WTC11 (cell line): Measurements from ENCODE around the gene AIFM1.

ENCODE experiments used
- FOXJ3 ChIP-seq: sonication (generic); formaldehyde crosslinking; IDR thresholded peaks from 2 replicates; pipeline ENCODE4 v1.9.0; 2021; ENCODE audit warnings: missing genetic modification reagents, mild to moderate bottlenecking, borderline replicate concordance
- IRF2 ChIP-seq: sonication (generic); formaldehyde crosslinking; IDR thresholded peaks from 2 replicates; pipeline ENCODE4 v1.8.0; 2022; ENCODE audit warnings: low read depth, missing genetic modification reagents, borderline replicate concordance
- JAZF1 ChIP-seq: fragments of 250-450 bp; sonication (Bioruptor Pico); IDR thresholded peaks from 2 replicates; pipeline ENCODE4 v1.9.0; 2021; ENCODE audit warnings: moderate library complexity, mild to moderate bottlenecking, inconsistent platforms
- NFYB ChIP-seq: sonication (generic); formaldehyde crosslinking; conservative IDR thresholded peaks from 2 replicates; pipeline ENCODE4 v1.8.0; 2022; ENCODE audit warnings: low read depth, missing genetic modification reagents
- ZBTB21 ChIP-seq: sonication (generic); formaldehyde crosslinking; IDR thresholded peaks from 2 replicates; pipeline ENCODE4 v1.8.1; 2023; ENCODE audit warnings: mild to moderate bottlenecking, missing genetic modification reagents, borderline replicate concordance
- TF ChIP-seq, protein P1 (sequence below): fragments of 200-600 bp; IDR thresholded peaks from 2 replicates; pipeline ENCODE4 v1.8.0; 2022; ENCODE audit warnings: antibody characterized with exemption
- TF ChIP-seq, protein P2 (sequence below): sonication (generic); formaldehyde crosslinking; IDR thresholded peaks from 2 replicates; pipeline ENCODE4 v1.8.1; 2023; ENCODE audit warnings: mild to moderate bottlenecking, moderate library complexity, missing genetic modification reagents
- TF ChIP-seq, protein P3 (sequence below): sonication (generic); formaldehyde crosslinking; IDR thresholded peaks from 2 replicates; pipeline ENCODE4 v1.8.1; 2023; ENCODE audit warnings: mild to moderate bottlenecking, missing genetic modification reagents, borderline replicate concordance
- TF ChIP-seq, protein P4 (sequence below): sonication (generic); formaldehyde crosslinking; conservative IDR thresholded peaks from 2 replicates; pipeline ENCODE4 v1.8.1; 2022; ENCODE audit warnings: mild to moderate bottlenecking, missing genetic modification reagents

DNA sequence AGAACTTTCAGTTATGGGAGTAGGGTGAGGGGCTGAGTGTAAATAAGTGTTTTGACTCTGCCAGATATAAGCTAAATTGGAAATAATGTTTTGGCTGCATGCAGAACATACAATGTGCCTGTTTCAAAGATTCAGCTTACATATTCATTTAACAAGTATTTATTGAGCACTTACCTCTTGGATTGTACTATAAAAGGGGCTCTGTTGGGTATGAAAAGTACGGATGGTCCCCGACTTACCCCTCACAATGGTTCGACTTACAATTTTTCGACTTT is 799 bp upstream of the AIFM1 start:
- TF ChIP-seq, protein P1, sequence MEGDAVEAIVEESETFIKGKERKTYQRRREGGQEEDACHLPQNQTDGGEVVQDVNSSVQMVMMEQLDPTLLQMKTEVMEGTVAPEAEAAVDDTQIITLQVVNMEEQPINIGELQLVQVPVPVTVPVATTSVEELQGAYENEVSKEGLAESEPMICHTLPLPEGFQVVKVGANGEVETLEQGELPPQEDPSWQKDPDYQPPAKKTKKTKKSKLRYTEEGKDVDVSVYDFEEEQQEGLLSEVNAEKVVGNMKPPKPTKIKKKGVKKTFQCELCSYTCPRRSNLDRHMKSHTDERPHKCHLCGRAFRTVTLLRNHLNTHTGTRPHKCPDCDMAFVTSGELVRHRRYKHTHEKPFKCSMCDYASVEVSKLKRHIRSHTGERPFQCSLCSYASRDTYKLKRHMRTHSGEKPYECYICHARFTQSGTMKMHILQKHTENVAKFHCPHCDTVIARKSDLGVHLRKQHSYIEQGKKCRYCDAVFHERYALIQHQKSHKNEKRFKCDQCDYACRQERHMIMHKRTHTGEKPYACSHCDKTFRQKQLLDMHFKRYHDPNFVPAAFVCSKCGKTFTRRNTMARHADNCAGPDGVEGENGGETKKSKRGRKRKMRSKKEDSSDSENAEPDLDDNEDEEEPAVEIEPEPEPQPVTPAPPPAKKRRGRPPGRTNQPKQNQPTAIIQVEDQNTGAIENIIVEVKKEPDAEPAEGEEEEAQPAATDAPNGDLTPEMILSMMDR: no peak
- TF ChIP-seq, protein P2, sequence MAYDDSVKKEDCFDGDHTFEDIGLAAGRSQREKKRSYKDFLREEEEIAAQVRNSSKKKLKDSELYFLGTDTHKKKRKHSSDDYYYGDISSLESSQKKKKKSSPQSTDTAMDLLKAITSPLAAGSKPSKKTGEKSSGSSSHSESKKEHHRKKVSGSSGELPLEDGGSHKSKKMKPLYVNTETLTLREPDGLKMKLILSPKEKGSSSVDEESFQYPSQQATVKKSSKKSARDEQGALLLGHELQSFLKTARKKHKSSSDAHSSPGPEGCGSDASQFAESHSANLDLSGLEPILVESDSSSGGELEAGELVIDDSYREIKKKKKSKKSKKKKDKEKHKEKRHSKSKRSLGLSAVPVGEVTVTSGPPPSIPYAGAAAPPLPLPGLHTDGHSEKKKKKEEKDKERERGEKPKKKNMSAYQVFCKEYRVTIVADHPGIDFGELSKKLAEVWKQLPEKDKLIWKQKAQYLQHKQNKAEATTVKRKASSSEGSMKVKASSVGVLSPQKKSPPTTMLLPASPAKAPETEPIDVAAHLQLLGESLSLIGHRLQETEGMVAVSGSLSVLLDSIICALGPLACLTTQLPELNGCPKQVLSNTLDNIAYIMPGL: no peak
- TF ChIP-seq ZBTB21 (no peak), JAZF1 (CRISPR knock-in tag) (no peak), IRF2 (no peak), NFYB (CRISPR knock-in tag) (no peak), FOXJ3 (CRISPR knock-in tag) (no peak)
- TF ChIP-seq, protein P3, sequence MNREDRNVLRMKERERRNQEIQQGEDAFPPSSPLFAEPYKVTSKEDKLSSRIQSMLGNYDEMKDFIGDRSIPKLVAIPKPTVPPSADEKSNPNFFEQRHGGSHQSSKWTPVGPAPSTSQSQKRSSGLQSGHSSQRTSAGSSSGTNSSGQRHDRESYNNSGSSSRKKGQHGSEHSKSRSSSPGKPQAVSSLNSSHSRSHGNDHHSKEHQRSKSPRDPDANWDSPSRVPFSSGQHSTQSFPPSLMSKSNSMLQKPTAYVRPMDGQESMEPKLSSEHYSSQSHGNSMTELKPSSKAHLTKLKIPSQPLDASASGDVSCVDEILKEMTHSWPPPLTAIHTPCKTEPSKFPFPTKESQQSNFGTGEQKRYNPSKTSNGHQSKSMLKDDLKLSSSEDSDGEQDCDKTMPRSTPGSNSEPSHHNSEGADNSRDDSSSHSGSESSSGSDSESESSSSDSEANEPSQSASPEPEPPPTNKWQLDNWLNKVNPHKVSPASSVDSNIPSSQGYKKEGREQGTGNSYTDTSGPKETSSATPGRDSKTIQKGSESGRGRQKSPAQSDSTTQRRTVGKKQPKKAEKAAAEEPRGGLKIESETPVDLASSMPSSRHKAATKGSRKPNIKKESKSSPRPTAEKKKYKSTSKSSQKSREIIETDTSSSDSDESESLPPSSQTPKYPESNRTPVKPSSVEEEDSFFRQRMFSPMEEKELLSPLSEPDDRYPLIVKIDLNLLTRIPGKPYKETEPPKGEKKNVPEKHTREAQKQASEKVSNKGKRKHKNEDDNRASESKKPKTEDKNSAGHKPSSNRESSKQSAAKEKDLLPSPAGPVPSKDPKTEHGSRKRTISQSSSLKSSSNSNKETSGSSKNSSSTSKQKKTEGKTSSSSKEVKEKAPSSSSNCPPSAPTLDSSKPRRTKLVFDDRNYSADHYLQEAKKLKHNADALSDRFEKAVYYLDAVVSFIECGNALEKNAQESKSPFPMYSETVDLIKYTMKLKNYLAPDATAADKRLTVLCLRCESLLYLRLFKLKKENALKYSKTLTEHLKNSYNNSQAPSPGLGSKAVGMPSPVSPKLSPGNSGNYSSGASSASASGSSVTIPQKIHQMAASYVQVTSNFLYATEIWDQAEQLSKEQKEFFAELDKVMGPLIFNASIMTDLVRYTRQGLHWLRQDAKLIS (CRISPR knock-in tag): no peak
- TF ChIP-seq, protein P4, sequence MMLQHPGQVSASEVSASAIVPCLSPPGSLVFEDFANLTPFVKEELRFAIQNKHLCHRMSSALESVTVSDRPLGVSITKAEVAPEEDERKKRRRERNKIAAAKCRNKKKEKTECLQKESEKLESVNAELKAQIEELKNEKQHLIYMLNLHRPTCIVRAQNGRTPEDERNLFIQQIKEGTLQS (CRISPR knock-in tag): no peak
